Endothelial cell (in vitro differentiated cells): ENCODE measurements around the gene BASP1. TPM values are rescaled to one million over a fixed set of nuclear protein-coding genes. Genes with fewer than 3 reads are reported as not detected.
A peak's percentile ranks its signal among the peaks of the same experiment; 100 is the strongest.

Experiments used
- DNase-seq: peaks from one replicate; pipeline ENCODE4 v3.0.0; 2021; ENCODE audit warnings: low spot score
- H3K27ac Mint-ChIP-seq: one replicate; pipeline ENCODE4 v1.8.0; 2021; ENCODE audit warnings: mixed read lengths, inconsistent platforms; ENCODE audit not compliant: unreplicated experiment
- H3K27me3 Mint-ChIP-seq: one replicate; pipeline ENCODE4 v1.8.0; 2021; ENCODE audit warnings: mild to moderate bottlenecking, moderate library complexity, mixed read lengths, inconsistent platforms; ENCODE audit not compliant: unreplicated experiment
- H3K36me3 Mint-ChIP-seq: one replicate; pipeline ENCODE4 v1.8.0; 2021; ENCODE audit warnings: mild to moderate bottlenecking, low read depth, mixed read lengths, inconsistent platforms; ENCODE audit not compliant: unreplicated experiment
- H3K4me1 Mint-ChIP-seq: one replicate; pipeline ENCODE4 v1.8.0; 2021; ENCODE audit warnings: mild to moderate bottlenecking, mixed read lengths, inconsistent platforms; ENCODE audit not compliant: unreplicated experiment
- H3K4me3 Mint-ChIP-seq: one replicate; pipeline ENCODE4 v1.8.0; 2021; ENCODE audit warnings: mild to moderate bottlenecking, mixed read lengths, inconsistent platforms; ENCODE audit not compliant: unreplicated experiment
- H3K9me3 Mint-ChIP-seq: one replicate; pipeline ENCODE4 v1.8.0; 2021; ENCODE audit warnings: mixed read lengths, inconsistent platforms; ENCODE audit not compliant: unreplicated experiment
- CTCF ChIP-seq: fragments of 200-600 bp; sonication (generic); IDR thresholded peaks from one replicate; pipeline ENCODE4 v1.5.0; 2021; ENCODE audit warnings: antibody characterized with exemption; ENCODE audit not compliant: unreplicated experiment
- long read RNA-seq: library from polyadenylated mRNA; unstranded; transcript quantifications from one replicate; pipeline ENCODE4 v2.0.0, GENCODE V29; 2020; ENCODE audit not compliant: unreplicated experiment
- total RNA-seq: library from RNA; stranded (reverse); fragmentation: NEBNext Ultra II Directional; extraction: Animal tissue kit (Norgen Biotek cat#: 25700); gene quantifications from one replicate; pipeline ENCODE4 v1.2.1, GENCODE V29; 2021; ENCODE audit not compliant: unreplicated experiment

BASP1 gene
- total RNA-seq = 95.2 TPM
- long read RNA-seq, partial matches to known transcripts = 0 of 2 reads
- long read RNA-seq, other reads (novel, unspliced or antisense) = 2 of 2 reads

GRCh38 chr5:17217493-17218352, at the start of gene BASP1:
TSS of gene BASP1 (plus strand) at chr5:17217631. CDS start at chr5:17275217, 57,586 bp downstream.
- peaks cover 14% of the 10 kb centered on the region for H3K27me3 Mint-ChIP-seq
- peak within 1 kb of the TSS; percentile 70 for H3K27ac Mint-ChIP-seq
- H3K4me1 Mint-ChIP-seq = peaks cover 15% of the 10 kb centered on the region
- peak; percentile 81 for DNase-seq
- no peaks in the 10 kb centered on the region for H3K9me3 Mint-ChIP-seq
- TF ChIP-seq CTCF = no peak
- H3K4me3 Mint-ChIP-seq = peak within 1 kb of the TSS; percentile 94
- H3K36me3 Mint-ChIP-seq = peaks cover 8% of the 10 kb centered on the region

- Mint-ChIP-seq H3K4me1 (peaks cover 21% of the 10 kb centered on the region), H3K4me3 (no peak overlapping the region), H3K27me3 (no peaks in the 10 kb centered on the region), H3K36me3 (no peaks in the 10 kb centered on the region), H3K9me3 (no peaks in the 10 kb centered on the region), H3K27ac (peak overlapping the region; percentile 82)
- TF ChIP-seq CTCF = no peak
- no peak for DNase-seq
These were observed 47.9 kb upstream of the BASP1 start for GRCh38 chr5:17169507-17169906.

GRCh38 chr5:17172791-17173190, 44.6 kb upstream of the BASP1 start:
- TF ChIP-seq CTCF = no peak
- no peaks in the 10 kb centered on the region for H3K27me3 Mint-ChIP-seq
- no peaks in the 10 kb centered on the region for H3K36me3 Mint-ChIP-seq
- peaks cover 21% of the 10 kb centered on the region for H3K4me1 Mint-ChIP-seq
- no peak overlapping the region for H3K4me3 Mint-ChIP-seq
- no peaks in the 10 kb centered on the region for H3K9me3 Mint-ChIP-seq
- H3K27ac Mint-ChIP-seq = no peak overlapping the region
- DNase-seq = no peak

- no peak for TF ChIP-seq CTCF
- no peaks in the 10 kb centered on the region for H3K9me3 Mint-ChIP-seq
- no peaks in the 10 kb centered on the region for H3K36me3 Mint-ChIP-seq
- no peaks in the 10 kb centered on the region for H3K27me3 Mint-ChIP-seq
- DNase-seq = no peak
- H3K4me3 Mint-ChIP-seq = no peak overlapping the region
- peaks cover 11% of the 10 kb centered on the region for H3K4me1 Mint-ChIP-seq
- no peak overlapping the region for H3K27ac Mint-ChIP-seq
These were observed 42.5 kb upstream of the BASP1 start for GRCh38 chr5:17174965-17175364.
